Measurements from ENCODE around the gene DLGAP1.
A peak's percentile ranks its signal among the peaks of the same experiment; 100 is the strongest.

Gene DLGAP1

GRCh38 chr18:3861495-3861894, 593.6 kb downstream of the DLGAP1 start:
- DNase-seq = no peak

- DNase-seq = peak; percentile 20
Measured at GRCh38 chr18:3857544-3857943, 597.6 kb downstream of the DLGAP1 start.

- no peak for DNase-seq
Measured at GRCh38 chr18:3855966-3856365, 599.1 kb downstream of the DLGAP1 start.

- peak; percentile 7 for DNase-seq
Measured at GRCh38 chr18:3852321-3852720, 602.8 kb downstream of the DLGAP1 start.

- no peak for DNase-seq
Measured at GRCh38 chr18:3851159-3851558, 603.9 kb downstream of the DLGAP1 start.

- DNase-seq = no peak
Measured at GRCh38 chr18:3848316-3848715, 606.8 kb downstream of the DLGAP1 start.

- no peak for DNase-seq
Measured at GRCh38 chr18:3845161-3845560, 609.9 kb downstream of the DLGAP1 start.

GRCh38 chr18:3842844-3843243, 612.3 kb downstream of the DLGAP1 start:
- DNase-seq = no peak

GRCh38 chr18:3840766-3841165, 614.3 kb downstream of the DLGAP1 start:
- no peak for DNase-seq

GRCh38 chr18:3839581-3839981, 615.5 kb downstream of the DLGAP1 start:
- no peak for DNase-seq

- DNase-seq = no peak
Measured at GRCh38 chr18:3836483-3837335, 618.4 kb downstream of the DLGAP1 start.

GRCh38 chr18:3832025-3832638, 623.0 kb downstream of the DLGAP1 start:
- DNase-seq = no peak

- DNase-seq = no peak
Measured at GRCh38 chr18:3830604-3831003, 624.5 kb downstream of the DLGAP1 start.

GRCh38 chr18:3827236-3827845, 627.8 kb downstream of the DLGAP1 start:
- peak; percentile 1 for DNase-seq

GRCh38 chr18:3826021-3826420, 629.1 kb downstream of the DLGAP1 start:
- no peak for DNase-seq

- DNase-seq = no peak
Measured at GRCh38 chr18:3824101-3824500, 631.0 kb downstream of the DLGAP1 start.

GRCh38 chr18:3823073-3823472, 632.0 kb downstream of the DLGAP1 start:
- no peak for DNase-seq

- DNase-seq = no peak
Measured at GRCh38 chr18:3821524-3821923, 633.6 kb downstream of the DLGAP1 start.

- DNase-seq = no peak
Measured at GRCh38 chr18:3819961-3820360, 635.1 kb downstream of the DLGAP1 start.

- peak; percentile 76 for DNase-seq
Measured at GRCh38 chr18:3816610-3817363, 638.3 kb downstream of the DLGAP1 start.

- no peak for DNase-seq
Measured at GRCh38 chr18:3815991-3816390, 639.1 kb downstream of the DLGAP1 start.

GRCh38 chr18:3814816-3815215, 640.3 kb downstream of the DLGAP1 start:
- DNase-seq = peak; percentile 37

GRCh38 chr18:3810296-3810695, 644.8 kb downstream of the DLGAP1 start:
- DNase-seq = peak; percentile 9
